ENCODE results near the gene MCM3.

GRCh38 chr6:52331793-52332457 lies 47.4 kb upstream of the MCM3 start:
- no peak for TF ChIP-seq CTCF (conservative IDR thresholded peaks at IDR 0.05; ENCODE audit: low read length)
- no peak for TF ChIP-seq EZH2phosphoT487 (IDR thresholded peaks at IDR 0.05; ENCODE audit: borderline replicate concordance)

Data from Loucy (cell line).